Amniotic stem cell (primary cell): ENCODE data around the gene TUBA4B.
"Not testable (repeated sequence)": the region's sequence is repeated elsewhere in the genome, so short reads cannot be mapped to it uniquely, and the experiment has no call there.

Experiments
- DNase-seq: peaks from one replicate; lab custom pipeline; 2025; lab: John Stamatoyannopoulos, UW

Gene TUBA4B

DNA sequence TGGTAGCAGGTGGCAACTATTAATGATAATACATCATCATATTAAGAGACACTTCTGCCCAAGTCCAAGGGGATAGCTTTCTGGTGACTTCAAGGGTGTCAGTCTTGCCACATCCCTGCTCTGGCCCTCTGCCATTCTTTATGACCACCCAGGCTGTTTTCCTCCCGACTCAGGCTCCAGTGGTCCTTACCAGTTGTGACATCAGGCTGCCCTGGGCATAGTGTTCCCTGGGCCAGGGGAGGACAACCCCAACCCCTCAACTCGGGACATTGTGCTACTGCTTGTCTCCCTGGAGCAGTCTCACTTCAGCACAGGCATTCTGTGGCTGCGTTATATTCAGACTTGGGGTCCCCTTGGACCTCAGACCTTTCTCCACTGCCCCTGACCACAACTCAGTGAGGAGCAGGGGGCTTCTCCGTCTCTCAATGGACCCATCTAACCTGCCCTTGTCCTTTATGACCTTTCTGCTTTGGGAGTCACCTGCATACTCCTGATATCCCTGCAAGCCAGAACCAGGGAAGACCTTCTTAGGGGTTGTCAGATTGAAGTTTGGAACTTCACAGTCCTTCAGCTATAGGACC is 39.0 kb downstream of the TUBA4B start:
- no peak for DNase-seq

DNA sequence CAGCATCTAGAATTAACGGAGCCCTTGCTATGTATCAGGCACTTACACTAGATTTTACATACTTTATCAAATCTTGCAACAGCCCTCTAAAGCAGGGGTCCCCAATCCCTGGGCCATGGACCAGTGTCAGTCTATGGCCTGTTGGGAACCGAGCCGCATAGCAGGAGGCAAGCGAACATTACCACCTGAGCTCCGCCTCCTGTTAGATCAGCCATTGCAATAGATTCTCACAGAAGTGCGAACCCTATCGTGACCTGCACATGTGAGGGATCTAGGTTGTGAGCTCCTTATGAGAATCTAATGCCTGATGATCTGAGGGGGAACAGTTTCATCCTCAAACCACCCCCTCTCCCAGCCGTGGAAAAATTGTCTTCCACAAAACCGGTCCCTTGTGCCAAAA is 39.6 kb downstream of the TUBA4B start:
- no peak for DNase-seq

DNA sequence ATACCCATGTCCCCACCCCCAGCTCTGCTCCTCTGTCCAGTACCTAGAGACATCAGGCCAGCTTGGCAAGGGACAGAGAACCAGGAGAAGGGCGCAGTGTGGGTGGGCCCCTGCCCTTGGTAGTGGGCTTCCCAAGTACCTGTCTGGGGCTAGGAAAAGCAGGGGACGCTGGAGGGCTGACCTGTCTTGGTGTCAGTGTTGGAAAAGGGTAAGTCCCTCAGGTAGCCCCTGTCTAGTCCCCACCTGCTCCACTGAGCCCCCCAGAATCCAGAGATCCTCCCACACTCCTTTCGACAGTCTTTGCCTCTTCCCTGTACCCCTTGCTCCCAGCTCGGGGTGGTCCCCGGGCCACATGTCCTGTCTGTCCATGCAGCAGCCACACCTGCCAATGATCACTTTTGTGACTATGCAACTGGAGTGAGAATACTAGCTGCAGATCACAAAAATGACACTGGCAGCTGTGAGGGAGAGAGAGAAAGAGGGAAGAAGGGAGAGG is 40.7 kb downstream of the TUBA4B start:
- DNase-seq = no peak

- DNase-seq = peak; percentile 36
Observed at GRCh38 chr2:219294356-219295351, 41.6 kb downstream of the TUBA4B start.

GRCh38 chr2:219296142-219296541 is 43.1 kb downstream of the TUBA4B start:
- DNase-seq = no peak

DNA sequence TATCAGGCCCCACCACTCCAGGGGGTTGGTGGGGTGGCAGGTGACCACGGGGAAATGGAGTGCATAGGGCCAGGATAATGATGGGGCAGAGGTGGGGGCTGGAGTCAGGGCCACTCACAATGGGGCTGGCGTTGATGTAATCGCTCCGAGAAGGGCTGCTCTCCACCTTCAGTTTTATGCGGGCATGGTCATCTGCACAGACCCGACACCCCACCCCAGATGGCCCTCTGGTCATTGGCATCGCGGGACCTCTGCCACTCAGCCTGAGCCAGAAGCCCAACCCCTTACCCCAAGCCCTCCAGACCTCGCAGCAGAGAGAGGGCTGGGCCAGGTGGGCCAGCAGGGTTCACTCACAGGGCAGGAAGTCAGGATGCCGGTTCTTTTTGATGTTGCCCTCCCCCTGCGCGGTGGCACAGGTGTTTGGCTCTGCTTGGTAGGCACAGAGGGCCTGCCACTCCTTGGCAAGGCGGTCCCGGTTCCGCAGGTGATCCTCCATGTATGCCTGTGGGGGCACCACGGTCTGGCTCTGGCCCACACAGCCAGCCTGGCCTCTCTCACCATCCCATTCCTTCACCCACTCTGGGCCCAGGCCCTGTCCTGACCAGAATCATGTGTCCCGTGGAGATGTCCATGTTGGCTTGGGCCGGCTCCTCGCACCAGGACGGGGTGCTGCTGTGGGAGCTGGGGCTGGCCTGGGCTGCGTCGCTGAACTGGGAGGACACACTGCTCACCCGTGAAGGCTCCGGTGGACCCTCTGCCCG is 43.8 kb downstream of the TUBA4B start:
- no peak for DNase-seq

- DNase-seq = no peak
Observed at GRCh38 chr2:219297766-219298456, 44.9 kb downstream of the TUBA4B start.

GRCh38 chr2:219298759-219299371 is 45.8 kb downstream of the TUBA4B start:
- peak; percentile 35 for DNase-seq

- DNase-seq = no peak
Observed at GRCh38 chr2:219299372-219299760, 46.3 kb downstream of the TUBA4B start.

DNA sequence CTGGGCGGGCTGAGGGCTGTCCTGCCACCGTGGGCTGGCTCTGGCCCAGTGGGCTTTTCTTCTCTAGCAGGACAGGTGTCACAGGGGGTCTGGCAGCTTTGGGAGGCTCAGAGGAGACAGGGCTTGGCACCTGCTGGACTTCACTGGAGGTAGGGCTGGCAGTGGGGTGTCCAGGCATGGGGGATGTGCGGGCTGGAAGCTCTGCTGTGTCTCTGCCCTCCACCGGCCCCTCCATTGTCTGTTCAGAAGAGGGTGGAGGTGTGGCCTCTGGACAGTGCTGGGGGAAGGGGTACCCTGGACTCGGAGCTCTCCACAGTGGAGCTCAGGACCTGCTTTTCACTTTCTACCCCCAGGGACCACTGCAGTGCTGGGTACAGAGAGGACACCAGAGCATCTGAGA is 47.0 kb downstream of the TUBA4B start:
- DNase-seq = no peak

GRCh38 chr2:219302412-219302968 is 49.4 kb downstream of the TUBA4B start:
- no peak for DNase-seq

- no peak for DNase-seq
Observed at GRCh38 chr2:219304223-219304622, 51.2 kb downstream of the TUBA4B start.

DNA sequence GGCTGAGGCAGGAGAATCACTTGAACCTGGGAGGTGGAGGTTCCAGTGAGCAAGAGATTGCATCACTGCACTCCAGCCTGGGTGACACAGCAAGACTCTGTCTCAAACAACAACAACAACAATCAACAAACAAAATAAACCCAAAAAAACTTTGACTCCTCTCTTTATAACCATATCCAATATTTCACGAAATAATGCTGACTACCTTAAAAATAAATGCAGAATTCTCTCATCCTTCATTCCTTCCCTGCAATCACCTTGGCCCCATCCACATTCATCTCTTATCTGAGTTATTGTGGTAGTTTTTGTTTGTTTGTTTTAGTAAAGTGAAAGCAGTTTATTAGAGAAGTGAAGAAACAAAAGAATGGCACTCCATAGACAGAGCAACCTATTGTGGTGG is 53.0 kb downstream of the TUBA4B start:
- DNase-seq = no peak

GRCh38 chr2:219308142-219309101 is 55.4 kb downstream of the TUBA4B start:
- peak; percentile 22 for DNase-seq

DNA sequence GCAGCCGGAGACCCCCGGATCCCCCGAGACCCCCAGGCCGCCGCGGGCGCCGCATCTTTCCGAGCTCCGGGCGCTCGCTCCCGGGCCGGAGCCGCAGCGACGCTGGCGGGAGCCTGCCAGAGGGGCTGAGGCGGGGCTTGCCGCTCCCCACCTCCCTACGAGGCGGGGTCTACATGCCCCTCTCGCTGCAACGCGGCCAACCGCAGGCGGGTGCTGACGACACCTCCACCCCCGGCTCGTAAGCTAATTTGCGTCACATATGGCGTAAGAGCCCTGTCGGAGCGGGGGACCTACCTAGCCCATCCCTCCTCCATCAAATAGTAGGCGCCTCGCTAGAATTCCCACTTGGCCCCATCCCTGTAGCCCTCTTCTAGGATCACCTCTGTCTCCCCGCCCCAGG is 56.2 kb downstream of the TUBA4B start, which contains the start of gene PTPRN:
Gene PTPRN, minus strand, starts transcription at position 124 of the 400 bp plus-strand sequence. Its CDS starts 69 bp downstream, at position 55.
- DNase-seq = no peak

GRCh38 chr2:219312683-219313263 is 59.7 kb downstream of the TUBA4B start:
- DNase-seq = not testable (repeated sequence)

DNA sequence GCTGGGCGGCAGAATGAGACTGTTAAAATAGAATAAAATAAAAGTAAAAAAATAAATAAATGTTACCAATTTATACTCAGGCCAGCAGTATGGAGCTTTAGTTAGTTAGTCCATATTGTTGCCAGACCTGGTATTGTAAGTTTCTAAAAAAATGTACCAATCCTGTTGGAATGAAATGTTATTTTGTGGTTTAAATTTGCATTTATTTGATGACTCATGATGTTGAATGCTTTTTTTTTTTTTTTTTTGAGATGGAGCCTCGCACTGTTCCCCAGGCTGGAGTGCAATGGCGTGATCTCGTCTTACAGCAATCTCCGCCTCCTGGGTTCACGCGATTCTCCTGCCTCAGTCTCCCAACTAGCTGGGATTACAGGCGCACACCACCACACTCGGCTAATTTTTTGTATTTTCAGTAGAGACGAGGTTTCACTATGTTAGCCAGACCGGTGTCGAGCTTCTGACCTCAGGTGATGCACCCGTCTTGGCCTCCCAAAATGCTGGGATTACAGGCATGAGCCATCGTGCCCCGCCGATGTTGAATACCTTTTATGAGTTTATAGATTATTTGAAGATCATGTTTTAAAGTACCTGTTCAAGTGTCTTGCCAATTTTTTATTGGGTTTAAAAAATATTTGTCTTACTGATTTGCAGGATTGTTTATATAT is 61.9 kb downstream of the TUBA4B start:
- no peak for DNase-seq
